Measurements from ENCODE around the gene ZNF618.

GRCh38 chr9:114049441-114050225 is 173.5 kb downstream of the ZNF618 start:
- no peak for TF ChIP-seq CTCF (IDR thresholded peaks at IDR 0.05 in 4 of 5, conservative IDR thresholded peaks at IDR 0.05 in 1 of 5)
- TF ChIP-seq POLR2A (IDR thresholded peaks at IDR 0.05) = no peak
